ENCODE data around the gene CLN5. TPM values are rescaled to one million over a fixed set of nuclear protein-coding genes. Genes with fewer than 3 reads are reported as not detected.

CLN5 gene
- total and polyA plus RNA-seq, 9 donors = 31.7 to 52.2 (median 36.6) TPM

GRCh38 chr13:77013853-77014542, 22.1 kb downstream of the CLN5 start:
- peaks cover 2% of the 10 kb centered on the region for H3K4me1 ChIP-seq (ENCODE audit: insufficient read depth)
- H3K4me3 ChIP-seq = no peak overlapping the region
- intact Hi-C loops (cut with DNase I) = no loop called here
- DNase-seq = no peak
- WGBS, 3 donors = 66 to 77% (median 68%) methylated on average over 2 of the region's 2 CpGs
- no peaks in the 10 kb centered on the region for H3K9me3 ChIP-seq
- no peak overlapping the region for H3K27ac ChIP-seq
- H3K36me3 ChIP-seq = no peaks in the 10 kb centered on the region
- TF ChIP-seq CTCF (IDR thresholded peaks at IDR 0.05) = no peak
- TF ChIP-seq POLR2A (IDR thresholded peaks at IDR 0.05) = no peak
- TF ChIP-seq EP300 (IDR thresholded peaks at IDR 0.05) = no peak
- no peaks in the 10 kb centered on the region for H3K27me3 ChIP-seq

- intact Hi-C loops (cut with DNase I) = no loop called here
- 83 to 97% (median 93%) methylated on average over 2 of the region's 2 CpGs for WGBS, 3 donors
- DNase-seq = no peak
- Histone ChIP-seq H3K27ac (no peak overlapping the region), H3K27me3 (no peaks in the 10 kb centered on the region), H3K4me3 (no peak overlapping the region), H3K9me3 (no peaks in the 10 kb centered on the region), H3K4me1 (ENCODE audit: insufficient read depth) (no peaks in the 10 kb centered on the region), H3K36me3 (no peaks in the 10 kb centered on the region)
- TF ChIP-seq CTCF (IDR thresholded peaks at IDR 0.05) = no peak
- TF ChIP-seq EP300 (IDR thresholded peaks at IDR 0.05) = no peak
- no peak for TF ChIP-seq POLR2A (IDR thresholded peaks at IDR 0.05)
Observed at GRCh38 chr13:77014906-77015685, 23.2 kb downstream of the CLN5 start.

GRCh38 chr13:77016251-77016812, 24.5 kb downstream of the CLN5 start:
- WGBS, 3 donors = 75 to 85% (median 82%) methylated on average over 3 of the region's 3 CpGs
- Histone ChIP-seq H3K4me3 (no peak overlapping the region), H3K4me1 (ENCODE audit: insufficient read depth) (no peaks in the 10 kb centered on the region), H3K9me3 (no peaks in the 10 kb centered on the region), H3K27me3 (no peaks in the 10 kb centered on the region), H3K27ac (no peak overlapping the region), H3K36me3 (no peaks in the 10 kb centered on the region)
- intact Hi-C loops (cut with DNase I) = no loop called here
- no peak for DNase-seq
- no peak for TF ChIP-seq EP300 (IDR thresholded peaks at IDR 0.05)
- no peak for TF ChIP-seq POLR2A (IDR thresholded peaks at IDR 0.05)
- no peak for TF ChIP-seq CTCF (IDR thresholded peaks at IDR 0.05)

- Histone ChIP-seq H3K4me1 (ENCODE audit: insufficient read depth) (peaks cover under 1% of the 10 kb centered on the region), H3K27ac (no peak overlapping the region), H3K9me3 (no peaks in the 10 kb centered on the region), H3K36me3 (no peaks in the 10 kb centered on the region), H3K4me3 (no peak overlapping the region), H3K27me3 (no peaks in the 10 kb centered on the region)
- WGBS, 3 donors = 76 to 80% (median 76%) methylated on average over 6 of the region's 6 CpGs
- no peak for DNase-seq
- TF ChIP-seq POLR2A (IDR thresholded peaks at IDR 0.05) (no peak), EP300 (IDR thresholded peaks at IDR 0.05) (no peak), CTCF (IDR thresholded peaks at IDR 0.05) (no peak)
- intact Hi-C loops (cut with DNase I) = no loop called here
Observed at GRCh38 chr13:77016888-77017623, 25.2 kb downstream of the CLN5 start.
